Measurements from ENCODE around the gene MPC1.

Gene MPC1

DNA sequence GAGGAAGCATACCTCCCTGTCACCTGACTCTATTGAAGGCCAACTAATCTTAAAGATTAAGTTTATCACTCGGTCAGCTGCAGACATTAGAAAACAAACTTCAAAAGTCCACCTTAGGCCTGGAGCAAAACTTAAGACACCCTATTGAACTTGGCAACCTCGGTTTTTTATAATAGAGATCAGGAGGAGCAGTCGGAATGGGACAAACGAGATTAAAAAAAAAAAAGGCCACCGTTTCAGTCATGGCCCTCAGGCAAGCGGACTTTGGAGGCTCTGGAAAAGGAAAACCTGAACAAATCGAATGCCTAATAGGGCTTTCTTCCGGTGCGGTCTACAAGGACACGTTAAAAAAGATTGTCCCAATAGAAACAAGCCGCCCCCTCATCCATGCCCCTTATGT, 67.3 kb downstream of the MPC1 start:
- no peaks in the 10 kb centered on the region for H3K9me3 ChIP-seq (ENCODE audit: severe bottlenecking)
- no peaks in the 10 kb centered on the region for H3K27me3 ChIP-seq (ENCODE audit: insufficient read depth, poor library complexity, severe bottlenecking)
- ATAC-seq (ENCODE audit: low read depth) = no peak
- DNase-seq (ENCODE audit: low spot score) = no peak
- no peaks in the 10 kb centered on the region for H3K4me1 ChIP-seq (ENCODE audit: insufficient read depth, poor library complexity, severe bottlenecking)
- TF ChIP-seq, protein P1, sequence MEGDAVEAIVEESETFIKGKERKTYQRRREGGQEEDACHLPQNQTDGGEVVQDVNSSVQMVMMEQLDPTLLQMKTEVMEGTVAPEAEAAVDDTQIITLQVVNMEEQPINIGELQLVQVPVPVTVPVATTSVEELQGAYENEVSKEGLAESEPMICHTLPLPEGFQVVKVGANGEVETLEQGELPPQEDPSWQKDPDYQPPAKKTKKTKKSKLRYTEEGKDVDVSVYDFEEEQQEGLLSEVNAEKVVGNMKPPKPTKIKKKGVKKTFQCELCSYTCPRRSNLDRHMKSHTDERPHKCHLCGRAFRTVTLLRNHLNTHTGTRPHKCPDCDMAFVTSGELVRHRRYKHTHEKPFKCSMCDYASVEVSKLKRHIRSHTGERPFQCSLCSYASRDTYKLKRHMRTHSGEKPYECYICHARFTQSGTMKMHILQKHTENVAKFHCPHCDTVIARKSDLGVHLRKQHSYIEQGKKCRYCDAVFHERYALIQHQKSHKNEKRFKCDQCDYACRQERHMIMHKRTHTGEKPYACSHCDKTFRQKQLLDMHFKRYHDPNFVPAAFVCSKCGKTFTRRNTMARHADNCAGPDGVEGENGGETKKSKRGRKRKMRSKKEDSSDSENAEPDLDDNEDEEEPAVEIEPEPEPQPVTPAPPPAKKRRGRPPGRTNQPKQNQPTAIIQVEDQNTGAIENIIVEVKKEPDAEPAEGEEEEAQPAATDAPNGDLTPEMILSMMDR (IDR thresholded peaks at IDR 0.05; ENCODE audit: poor library complexity, severe bottlenecking) = no peak
- H3K27ac ChIP-seq (ENCODE audit: poor library complexity, severe bottlenecking) = no peak overlapping the region
- H3K4me3 ChIP-seq (ENCODE audit: severe bottlenecking) = no peak overlapping the region
- peaks cover 8% of the 10 kb centered on the region for H3K36me3 ChIP-seq (ENCODE audit: low read depth)

All from RWPE2 (cell line).